ENCODE data around the gene CST11. TPM values are rescaled to one million over a fixed set of nuclear protein-coding genes. Genes with fewer than 3 reads are reported as not detected.

The CST11 gene
- total RNA-seq, 1 donor from 2014 or later, result not detected

GRCh38 chr20:23459461-23460150, 6.9 kb upstream of the CST11 start:
- TF ChIP-seq, protein P1, sequence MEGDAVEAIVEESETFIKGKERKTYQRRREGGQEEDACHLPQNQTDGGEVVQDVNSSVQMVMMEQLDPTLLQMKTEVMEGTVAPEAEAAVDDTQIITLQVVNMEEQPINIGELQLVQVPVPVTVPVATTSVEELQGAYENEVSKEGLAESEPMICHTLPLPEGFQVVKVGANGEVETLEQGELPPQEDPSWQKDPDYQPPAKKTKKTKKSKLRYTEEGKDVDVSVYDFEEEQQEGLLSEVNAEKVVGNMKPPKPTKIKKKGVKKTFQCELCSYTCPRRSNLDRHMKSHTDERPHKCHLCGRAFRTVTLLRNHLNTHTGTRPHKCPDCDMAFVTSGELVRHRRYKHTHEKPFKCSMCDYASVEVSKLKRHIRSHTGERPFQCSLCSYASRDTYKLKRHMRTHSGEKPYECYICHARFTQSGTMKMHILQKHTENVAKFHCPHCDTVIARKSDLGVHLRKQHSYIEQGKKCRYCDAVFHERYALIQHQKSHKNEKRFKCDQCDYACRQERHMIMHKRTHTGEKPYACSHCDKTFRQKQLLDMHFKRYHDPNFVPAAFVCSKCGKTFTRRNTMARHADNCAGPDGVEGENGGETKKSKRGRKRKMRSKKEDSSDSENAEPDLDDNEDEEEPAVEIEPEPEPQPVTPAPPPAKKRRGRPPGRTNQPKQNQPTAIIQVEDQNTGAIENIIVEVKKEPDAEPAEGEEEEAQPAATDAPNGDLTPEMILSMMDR (conservative IDR thresholded peaks at IDR 0.05), result no peak
- Mint-ChIP-seq H3K9me3 (no peaks in the 10 kb centered on the region), H3K4me3 (no peak overlapping the region), H3K27me3 (no peaks in the 10 kb centered on the region), H3K36me3 (no peaks in the 10 kb centered on the region), H3K4me1 (ENCODE audit: unreplicated experiment) (no peaks in the 10 kb centered on the region), H3K27ac (no peak overlapping the region)
- DNase-seq (ENCODE audit: extremely low spot score, unreplicated experiment), result no peak

DNA sequence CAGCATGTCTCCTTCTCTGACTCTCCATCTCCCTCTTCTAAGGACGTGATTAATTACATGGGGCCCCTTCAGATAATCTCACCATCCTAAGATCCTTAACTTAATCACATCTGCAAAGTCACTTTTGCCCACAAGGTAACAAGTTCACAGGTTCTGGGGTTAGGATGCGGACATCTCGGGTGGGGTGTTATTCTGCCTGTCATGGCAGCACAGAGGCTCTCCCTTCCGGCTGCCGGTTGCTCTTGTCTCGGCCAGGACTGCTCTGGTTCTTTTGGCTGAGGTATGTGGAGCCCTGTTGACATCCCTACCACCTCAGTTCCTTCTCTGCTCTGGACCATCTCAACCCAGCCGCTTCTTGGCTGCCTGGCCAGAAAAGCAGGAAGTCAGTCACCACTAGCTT, 4.2 kb upstream of the CST11 start:
- Mint-ChIP-seq H3K4me1 (ENCODE audit: unreplicated experiment) (no peaks in the 10 kb centered on the region), H3K9me3 (no peaks in the 10 kb centered on the region), H3K27ac (no peak overlapping the region), H3K36me3 (no peaks in the 10 kb centered on the region), H3K27me3 (no peaks in the 10 kb centered on the region), H3K4me3 (no peak overlapping the region)
- TF ChIP-seq, protein P1 (conservative IDR thresholded peaks at IDR 0.05), result no peak
- DNase-seq (ENCODE audit: extremely low spot score, unreplicated experiment), result no peak

- H3K4me3 Mint-ChIP-seq, result no peak overlapping the region
- H3K27me3 Mint-ChIP-seq, result no peaks in the 10 kb centered on the region
- H3K27ac Mint-ChIP-seq, result no peak overlapping the region
- TF ChIP-seq, protein P1 (conservative IDR thresholded peaks at IDR 0.05), result no peak
- H3K9me3 Mint-ChIP-seq, result no peaks in the 10 kb centered on the region
- no peak for DNase-seq (ENCODE audit: extremely low spot score, unreplicated experiment)
- no peaks in the 10 kb centered on the region for H3K36me3 Mint-ChIP-seq
- H3K4me1 Mint-ChIP-seq (ENCODE audit: unreplicated experiment), result no peaks in the 10 kb centered on the region
Observed at GRCh38 chr20:23456409-23456808, 3.7 kb upstream of the CST11 start.

DNA sequence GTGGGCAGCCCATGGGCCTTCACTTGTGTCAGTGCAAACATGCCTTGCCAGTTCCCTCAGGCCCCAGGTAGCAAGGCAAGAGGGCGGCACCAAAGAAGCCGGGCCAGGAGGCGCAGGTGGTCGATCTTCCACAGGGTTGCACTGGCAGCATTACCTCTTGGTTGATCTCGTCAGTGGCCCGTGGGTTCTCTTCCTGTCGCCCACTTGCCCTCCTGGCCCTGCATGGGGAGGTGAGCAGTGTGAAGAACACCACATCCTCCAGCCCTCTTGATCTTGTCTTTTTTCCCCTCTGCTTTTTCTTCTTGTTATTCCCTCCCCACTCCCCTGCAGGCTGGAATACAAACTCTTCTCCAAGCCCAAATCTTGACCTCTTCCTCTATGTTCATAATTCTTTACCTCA, 3.0 kb upstream of the CST11 start:
- TF ChIP-seq, protein P1 (conservative IDR thresholded peaks at IDR 0.05), result no peak
- no peak overlapping the region for H3K4me3 Mint-ChIP-seq
- no peaks in the 10 kb centered on the region for H3K36me3 Mint-ChIP-seq
- no peaks in the 10 kb centered on the region for H3K4me1 Mint-ChIP-seq (ENCODE audit: unreplicated experiment)
- H3K9me3 Mint-ChIP-seq, result no peaks in the 10 kb centered on the region
- DNase-seq (ENCODE audit: extremely low spot score, unreplicated experiment), result no peak
- no peaks in the 10 kb centered on the region for H3K27me3 Mint-ChIP-seq
- H3K27ac Mint-ChIP-seq, result no peak overlapping the region

- no peak for DNase-seq (ENCODE audit: extremely low spot score, unreplicated experiment)
Observed at GRCh38 chr20:23454816-23455215, 2.1 kb upstream of the CST11 start.

More at GRCh38 chr20:23454816-23455215, 2.1 kb upstream of the CST11 start:
- no peak overlapping the region for H3K4me3 Mint-ChIP-seq
- no peaks in the 10 kb centered on the region for H3K4me1 Mint-ChIP-seq (ENCODE audit: unreplicated experiment)
- no peak overlapping the region for H3K27ac Mint-ChIP-seq
- no peaks in the 10 kb centered on the region for H3K36me3 Mint-ChIP-seq
- H3K27me3 Mint-ChIP-seq, result no peaks in the 10 kb centered on the region
- H3K9me3 Mint-ChIP-seq, result no peaks in the 10 kb centered on the region
- TF ChIP-seq, protein P1 (conservative IDR thresholded peaks at IDR 0.05), result no peak

Data from type B pancreatic cell (in vitro differentiated cells).